Brain pericyte (primary cell): ENCODE data around the gene SUCO.
"Not testable (repeated sequence)": the region's sequence is repeated elsewhere in the genome, so short reads cannot be mapped to it uniquely, and the experiment has no call there.

ENCODE experiments used
- DNase-seq: peaks from one replicate; pipeline ENCODE4 v3.0.0-alpha.2; 2012; ENCODE audit warnings: low read depth, low spot score

SUCO gene

DNA sequence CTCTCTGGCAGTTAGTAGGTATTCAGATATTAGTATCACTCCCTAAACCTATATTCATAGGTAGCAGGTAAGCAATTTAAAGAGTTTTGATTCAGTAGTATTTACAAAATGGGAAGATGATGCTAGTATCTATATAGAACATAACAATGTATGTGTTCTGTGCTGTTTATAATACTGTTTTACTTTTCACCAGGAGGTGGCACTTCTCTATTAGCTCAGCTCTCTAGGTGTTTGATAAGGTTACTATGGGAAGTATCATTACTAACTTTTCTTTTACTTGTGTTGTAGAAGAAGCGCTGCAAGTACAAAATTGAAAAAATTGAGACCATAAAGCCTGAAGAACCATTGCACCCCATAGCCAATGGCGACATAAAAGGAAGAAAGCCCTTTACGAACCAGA lies 76.6 kb downstream of the SUCO start:
- no peak for DNase-seq

DNA sequence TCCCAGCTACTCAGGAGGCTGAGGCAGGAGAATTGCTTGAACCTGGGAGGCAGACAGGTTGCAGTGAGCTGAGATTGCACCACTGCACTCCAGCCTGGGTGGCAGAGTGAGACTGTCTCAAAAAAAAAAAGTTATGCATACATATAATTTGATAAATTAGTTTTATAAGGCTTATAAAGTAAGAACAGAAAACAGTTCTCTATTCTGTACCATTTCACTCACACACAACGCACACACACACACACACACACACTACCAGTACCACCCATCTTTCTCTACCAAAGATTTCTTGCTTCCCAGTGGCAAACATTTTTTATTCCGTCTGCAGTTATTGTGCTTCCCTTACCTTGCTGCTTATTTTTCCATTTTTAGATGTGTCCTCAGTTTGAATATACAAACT lies 79.5 kb downstream of the SUCO start:
- DNase-seq, result no peak

DNA sequence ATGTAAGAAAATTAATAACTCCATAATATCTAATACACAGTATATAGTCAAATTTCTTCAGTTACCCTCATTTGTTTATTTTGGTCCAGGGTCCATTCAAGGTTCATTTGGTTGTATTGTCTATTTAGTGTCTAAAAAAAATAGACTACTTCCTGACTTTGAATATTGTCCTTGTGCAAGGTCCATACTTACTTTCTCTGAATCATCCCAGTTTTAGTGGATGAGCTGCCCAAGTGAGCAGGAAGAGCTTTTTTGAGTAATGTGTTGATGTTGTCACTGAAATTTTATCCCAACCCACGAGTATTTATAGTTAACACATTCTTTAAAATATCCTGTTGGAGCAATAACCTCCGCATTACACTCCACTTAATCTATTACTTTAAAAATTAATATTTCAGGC lies 80.3 kb downstream of the SUCO start:
- no peak for DNase-seq

DNA sequence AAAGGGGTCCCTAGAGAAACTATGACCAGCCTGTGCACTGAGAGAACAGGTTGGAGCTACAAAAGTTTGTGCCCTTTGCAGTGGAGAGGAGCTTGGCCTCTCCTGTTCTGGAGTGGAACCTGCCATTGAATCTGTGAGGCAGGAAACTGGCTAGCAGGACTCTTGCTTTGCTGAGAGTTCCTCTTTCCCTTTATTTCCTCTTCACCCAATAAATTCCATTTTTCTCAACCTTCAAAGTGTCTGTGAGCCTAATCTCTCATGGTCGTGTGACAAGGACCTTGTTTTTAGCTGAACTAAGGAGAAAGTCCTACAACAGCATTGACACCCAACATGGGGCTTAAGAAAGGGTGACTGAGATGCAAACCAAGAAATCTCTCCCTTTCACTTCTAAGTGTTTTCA lies 83.2 kb downstream of the SUCO start:
- DNase-seq, result no peak

DNA sequence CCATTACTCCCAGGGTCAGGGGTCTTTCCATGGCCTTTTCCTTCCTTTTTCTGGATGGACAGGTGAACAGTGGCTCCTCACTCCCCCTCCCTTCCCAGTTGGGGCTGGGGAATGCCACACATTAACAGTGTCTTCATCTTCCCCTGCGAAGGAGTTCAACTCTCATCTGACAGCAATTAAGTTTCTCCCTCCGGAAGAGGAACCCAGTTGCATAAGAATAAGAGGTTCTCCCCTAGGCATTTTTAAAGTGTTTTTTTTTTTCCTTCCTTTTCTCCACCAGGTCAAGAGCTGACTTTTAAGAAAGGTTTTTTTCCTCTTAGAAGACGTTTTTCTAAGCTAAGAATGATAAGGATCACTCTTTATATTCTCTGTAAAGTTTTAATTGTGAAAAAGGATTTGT lies 83.7 kb downstream of the SUCO start:
- DNase-seq, result no peak

DNA sequence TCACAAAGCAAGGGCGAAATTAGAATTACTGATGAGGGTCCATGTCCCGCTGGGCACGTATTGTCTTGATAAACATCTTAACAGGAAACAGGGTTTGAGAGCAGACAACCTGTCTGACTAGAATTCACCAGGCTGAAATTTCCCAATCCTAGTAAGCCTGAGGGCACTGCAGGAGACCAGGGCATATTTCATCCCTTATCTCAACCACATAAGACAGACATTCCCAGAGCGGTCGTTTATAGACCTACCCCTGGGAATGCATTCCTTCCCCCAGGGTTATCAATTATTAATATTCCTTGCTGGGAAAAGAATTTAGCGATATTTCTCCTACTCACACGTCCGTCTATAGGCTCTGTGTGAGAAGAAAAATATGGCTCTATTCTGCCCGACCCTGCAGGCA lies 87.7 kb downstream of the SUCO start:
- DNase-seq, result not testable (repeated sequence)

DNA sequence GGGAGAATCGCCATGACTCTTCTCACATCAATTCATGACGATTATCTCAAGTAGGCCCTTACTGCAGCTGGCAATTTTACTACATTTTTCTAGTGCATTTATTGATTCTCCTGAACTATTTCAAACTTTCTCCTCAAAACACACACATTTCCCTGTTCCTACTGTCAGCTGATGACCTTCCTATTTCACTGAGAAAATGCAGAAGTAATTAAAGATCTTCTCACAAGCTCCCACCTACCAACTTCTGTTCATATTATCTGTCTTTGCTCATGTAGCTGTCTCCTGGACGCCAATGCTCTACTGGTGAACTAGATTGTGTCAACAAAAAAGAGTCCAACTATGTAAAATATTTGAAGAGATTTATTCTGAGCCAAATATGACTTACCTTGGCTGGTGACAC lies 89.6 kb downstream of the SUCO start:
- no peak for DNase-seq

DNA sequence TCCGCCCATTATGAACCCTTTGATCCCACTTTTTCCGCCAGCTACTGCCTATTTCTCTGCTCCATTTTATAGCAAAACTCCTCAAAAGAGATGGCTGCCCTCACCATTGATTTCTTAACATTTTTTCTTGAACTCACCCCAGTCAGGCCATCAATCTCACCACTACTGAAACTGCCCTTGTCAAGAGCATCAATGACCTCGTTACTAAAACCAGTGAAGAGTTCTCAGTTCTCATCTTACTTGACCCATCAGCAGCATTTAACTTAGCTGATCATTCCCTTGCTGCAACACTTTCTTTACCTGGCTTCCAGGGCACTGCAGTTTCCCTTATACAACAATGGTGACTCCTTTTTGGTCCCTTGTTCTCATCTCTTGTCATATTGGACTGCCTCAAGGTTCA lies 90.8 kb downstream of the SUCO start:
- no peak for DNase-seq

DNA sequence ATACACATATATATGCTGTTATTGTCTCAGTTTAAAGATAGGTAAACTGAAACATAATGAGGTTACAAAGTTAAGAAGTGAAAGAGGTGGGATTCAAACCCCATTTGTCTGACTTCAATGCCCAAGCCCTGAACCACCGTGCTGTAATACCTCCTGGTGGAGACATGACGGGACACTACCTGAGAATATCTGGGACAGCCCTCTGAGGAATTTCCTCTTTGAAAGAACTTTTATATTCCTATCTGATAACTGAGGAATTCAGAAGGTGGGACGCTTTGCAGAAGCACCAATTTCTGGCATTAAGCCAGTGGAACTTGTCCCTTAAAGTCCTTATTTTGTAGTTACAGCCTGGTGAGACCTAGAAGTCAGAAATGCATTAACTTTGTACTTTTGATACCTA lies 93.9 kb downstream of the SUCO start:
- no peak for DNase-seq

DNA sequence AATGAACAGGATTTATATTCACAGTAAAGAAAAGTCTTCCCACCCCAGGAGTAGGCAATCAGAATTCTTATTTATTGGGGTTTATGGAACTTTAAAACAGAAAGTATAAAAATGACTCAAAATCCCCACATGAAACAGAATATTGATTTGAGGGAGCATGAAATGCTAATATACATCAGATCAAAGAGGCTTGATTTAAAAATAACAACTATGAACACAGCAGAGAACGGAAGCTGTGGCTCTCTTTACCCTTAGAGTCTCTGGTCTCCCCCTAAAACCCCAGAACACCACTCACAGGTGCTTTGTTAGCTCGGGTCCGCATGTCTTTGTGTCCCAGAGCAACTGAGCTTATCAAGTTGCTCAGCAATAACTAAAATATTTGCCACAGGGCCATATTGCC lies 94.8 kb downstream of the SUCO start:
- no peak for DNase-seq

DNA sequence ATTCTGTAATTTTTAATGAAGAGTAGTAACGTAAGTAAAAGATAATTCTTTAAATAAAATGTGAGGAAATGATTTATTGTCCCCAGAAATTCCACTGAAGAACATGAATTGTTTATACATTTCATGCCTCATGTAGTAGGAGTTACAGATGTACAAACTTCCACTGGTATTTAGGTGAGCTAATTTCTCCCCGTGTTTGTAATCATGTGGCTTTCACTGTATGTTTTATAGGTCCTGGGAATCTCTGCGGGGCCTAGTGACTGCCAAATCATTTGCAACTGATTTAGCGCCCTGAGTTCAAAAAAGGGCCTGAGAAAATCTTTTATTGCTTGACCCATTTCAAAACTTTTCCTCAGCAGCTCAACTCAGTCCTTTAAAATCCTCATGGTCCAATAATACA lies 95.5 kb downstream of the SUCO start:
- no peak for DNase-seq

DNA sequence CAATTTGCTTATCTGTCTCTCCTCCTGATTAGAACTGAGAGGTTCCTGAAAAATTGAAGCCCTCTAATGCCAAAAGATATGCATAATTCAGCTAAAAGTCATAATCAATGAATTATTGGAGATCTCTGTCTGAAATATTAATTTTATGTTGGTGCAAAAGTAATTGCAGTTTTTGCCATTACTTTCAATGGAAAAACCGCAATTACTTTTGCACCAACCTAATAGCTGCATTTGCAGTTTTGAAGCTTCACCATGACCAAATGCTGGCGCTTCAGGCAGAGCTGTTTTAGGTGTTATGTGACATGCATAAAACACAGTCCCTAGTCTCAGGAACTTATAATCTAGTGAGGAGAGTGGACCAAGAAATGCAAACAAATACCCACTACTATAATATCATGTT lies 96.2 kb downstream of the SUCO start:
- DNase-seq, result no peak

DNA sequence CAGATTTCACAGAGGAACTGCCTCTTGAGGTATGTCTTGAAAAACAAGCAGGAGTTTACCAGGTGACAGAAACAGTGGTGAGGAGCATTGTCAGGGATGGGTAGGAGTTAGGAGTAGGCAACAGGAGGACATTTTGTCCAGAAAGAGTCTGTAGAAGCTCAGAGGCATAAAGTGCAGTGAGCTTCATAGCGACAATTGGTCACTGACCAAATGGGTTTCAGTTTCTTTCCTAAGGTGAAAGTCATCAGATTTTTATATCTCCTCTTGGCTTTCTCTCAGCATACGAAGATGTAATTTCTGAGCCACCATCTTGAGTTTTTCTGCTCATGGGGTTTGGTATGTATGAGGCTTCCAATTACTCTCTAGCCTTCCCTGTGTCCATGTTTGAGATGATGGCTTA lies 96.7 kb downstream of the SUCO start:
- DNase-seq, result no peak

DNA sequence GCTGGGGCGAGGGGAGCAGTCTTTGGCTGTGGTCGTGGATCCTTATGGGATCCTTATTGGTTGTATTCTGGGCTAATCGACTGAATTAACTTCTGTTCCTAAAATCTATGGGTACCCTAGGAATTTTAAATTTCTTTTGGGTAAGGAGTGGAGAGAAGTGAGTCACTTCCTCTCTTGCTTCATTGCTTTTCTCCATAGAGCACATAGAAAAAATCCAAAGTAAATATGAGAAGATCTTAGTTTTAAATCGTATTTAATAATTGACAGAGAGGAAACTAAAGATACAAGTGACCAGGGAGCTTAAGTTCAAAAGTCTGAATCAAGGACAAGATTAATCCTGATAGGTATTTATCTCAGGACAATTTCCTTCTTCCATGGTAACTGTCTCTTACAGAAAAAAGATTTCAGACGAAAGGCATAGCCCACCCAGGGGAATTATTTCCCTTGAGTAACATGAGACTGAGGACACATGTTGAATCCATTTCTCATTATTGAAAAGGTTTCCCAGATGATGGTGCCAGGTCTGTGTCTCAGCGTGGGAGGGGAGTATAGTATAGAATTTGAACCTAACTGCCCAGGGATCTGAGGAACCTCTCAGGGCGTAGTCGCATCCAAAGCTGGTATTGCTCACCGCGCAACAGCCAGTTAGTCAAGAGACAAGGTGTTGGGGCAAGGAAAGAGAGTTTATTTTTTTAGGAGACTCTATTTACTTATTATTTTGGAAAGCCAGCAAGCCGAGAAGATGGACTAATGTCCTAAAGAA lies 97.3 kb downstream of the SUCO start:
- DNase-seq, result no peak

DNA sequence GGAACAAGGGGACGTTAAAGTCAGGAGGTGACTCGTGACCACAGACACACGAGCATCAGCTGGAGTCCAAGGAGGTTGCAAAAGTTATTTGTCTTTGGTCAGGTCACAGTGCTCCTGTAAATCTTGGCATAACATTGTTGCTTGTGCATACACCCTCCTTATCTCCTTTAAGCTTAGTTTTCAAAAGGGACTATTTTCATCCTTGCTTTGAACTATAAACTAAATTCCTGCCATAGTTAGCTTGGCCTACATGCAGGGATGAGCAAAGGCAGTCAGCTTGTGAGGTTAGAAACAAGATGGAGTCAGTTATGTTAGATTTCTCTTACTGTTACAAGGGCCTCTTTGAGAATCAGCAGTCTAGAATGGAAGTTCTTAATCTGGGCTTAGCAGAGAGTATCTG lies 97.9 kb downstream of the SUCO start:
- no peak for DNase-seq

DNA sequence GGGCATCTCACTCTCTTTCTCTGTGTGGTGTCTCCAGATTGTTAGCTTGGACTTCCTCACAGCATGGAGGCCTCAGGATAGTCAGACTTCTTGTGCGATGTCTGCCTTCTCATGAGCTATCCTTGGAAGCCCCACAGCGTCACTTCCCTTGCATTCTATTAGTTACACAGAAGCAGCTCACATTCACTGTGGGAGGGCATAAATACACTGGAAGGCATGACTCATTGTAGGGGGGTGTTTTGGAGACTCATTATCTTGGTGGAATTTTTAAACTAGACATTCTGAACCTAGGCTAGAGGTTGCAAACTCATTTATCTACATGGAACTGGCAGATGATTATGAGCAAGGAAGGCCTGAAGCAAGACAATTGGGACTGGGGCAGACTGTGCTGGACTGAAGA lies 104.6 kb downstream of the SUCO start:
- DNase-seq, result no peak

DNA sequence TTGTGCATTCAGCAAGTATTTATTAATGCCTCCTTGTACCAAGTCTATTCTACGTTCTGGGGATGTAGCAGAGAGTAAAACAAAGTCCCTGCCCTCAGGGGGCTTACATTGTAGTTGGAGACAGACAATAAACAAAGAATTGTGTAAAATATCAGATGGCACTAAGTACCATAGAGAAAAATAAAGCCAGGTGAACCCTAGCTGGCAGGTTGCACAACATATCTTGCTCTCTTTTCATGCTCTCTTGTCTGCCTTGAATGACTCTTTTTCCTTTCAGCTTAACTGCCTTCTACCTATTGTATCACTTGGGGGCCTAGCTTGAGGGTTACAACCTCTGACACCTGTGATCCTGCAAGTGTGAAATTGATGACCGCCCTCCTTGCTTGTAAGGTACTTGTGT lies 105.3 kb downstream of the SUCO start:
- no peak for DNase-seq

DNA sequence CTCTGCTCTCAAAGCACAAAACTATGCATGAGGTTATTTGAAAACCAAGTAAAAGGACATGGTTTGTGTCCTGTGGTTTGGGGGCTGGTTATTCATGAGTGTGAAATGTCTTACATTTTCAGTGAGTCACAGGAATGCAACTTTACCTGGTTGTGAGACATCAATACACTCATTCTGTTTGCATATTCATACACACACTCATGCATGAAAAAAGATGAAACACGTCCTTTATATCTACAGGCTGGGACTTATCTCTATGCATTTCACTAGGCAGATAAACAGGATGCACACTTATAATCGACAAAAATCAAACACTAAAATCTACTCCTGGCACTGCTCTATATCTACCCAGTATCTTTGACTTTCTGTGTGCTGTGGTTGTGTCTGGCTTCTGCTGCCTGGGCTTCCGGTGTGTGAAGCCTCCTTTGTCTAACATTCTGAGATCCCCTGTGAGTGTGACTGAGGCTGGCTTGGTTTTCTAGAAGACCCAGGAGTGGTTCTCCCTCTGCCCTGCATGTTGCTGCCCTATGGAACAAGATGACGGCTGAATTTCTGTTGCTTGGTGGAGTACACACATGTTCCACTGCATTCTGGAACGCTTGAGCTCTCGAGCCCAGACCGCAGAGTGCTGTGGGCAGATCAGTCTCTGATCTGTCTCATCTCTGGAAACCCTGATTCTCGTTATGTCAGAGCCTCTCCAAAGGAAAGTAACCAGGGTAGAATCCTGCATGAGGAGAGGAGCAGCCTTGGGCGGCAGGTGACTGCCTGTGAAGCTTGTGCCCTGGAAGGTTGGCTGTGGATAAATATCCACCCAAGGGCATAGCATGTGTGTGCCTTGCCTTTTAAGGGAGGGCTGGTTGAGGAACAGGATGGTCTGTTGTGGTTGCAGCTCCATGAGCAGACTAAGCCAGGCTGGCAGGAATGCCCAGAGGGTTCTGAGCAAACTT lies 106.2 kb downstream of the SUCO start:
- DNase-seq, result no peak

DNA sequence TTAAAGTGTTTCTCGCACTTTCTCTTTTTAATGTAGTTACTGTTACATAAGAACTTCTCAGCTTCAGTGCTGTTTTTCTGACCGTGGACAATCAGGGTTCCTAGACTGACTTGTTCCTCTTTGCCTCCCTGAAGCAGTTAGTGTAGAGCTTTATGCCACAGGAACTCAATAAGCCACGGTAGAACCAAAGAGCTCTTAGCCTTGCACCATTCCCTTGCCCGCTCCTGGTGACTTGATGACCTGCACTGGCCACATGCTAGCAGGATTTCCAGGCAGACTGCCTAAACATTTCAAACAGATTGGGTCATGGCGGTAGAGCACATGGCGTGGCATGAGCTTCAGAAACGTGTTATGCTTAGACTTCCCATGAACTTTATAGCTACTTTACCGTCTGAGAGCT lies 107.2 kb downstream of the SUCO start:
- no peak for DNase-seq

DNA sequence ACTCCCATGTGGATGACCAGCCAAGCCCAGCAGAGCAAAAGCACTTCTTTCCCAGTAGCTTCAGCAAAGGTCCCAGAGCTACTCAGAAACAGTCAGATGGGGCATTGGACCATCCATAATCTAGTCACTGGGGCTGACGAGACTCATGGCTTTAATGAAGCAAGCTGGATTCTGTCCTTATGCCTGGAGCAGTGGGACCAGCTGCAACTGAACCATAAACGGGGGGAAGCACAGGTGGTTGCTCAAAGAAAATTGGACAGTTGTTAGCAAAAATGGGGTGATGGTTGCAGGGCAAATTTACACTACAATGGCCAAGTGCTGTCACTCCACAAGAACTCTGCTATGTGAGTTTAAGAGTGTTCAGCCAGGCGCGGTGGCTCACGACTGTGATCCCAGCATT lies 108.5 kb downstream of the SUCO start:
- DNase-seq, result no peak

DNA sequence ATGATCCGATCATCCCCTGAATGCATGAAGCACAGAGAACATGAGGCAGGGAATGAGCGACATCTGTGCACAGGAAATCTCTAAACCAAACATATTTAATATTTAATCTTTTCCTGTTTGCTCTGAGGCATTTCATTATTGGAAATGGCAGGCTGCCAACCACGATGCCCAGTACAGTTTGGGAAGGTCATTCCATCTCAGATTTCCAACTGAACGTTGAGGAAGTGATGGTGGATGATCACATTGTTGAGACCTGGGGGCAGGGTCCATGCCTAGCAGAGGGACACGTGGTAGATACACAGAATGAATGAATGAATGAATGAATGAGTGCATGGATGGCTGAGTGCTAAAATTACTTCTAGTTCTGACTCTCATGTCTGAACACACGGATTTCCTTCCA lies 110.0 kb downstream of the SUCO start:
- no peak for DNase-seq

DNA sequence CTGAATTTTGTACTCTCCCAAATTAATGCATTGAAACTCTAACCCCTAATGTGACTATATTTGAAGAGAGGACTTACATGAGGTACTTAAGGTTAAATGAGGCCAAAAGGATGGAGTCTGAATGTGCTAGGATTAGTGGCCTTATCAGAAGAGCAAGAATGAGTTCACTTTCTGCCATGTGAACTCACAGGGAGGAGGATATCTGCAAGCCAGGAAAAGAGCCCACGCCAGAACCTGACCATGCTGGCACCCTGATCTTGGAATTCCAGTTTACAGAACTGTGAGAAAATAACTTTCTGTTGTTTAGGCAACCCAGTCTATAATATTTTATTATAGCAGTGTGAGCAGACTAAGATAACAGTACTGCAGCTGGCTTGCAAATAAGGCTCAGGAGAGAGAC lies 113.7 kb downstream of the SUCO start:
- no peak for DNase-seq

DNA sequence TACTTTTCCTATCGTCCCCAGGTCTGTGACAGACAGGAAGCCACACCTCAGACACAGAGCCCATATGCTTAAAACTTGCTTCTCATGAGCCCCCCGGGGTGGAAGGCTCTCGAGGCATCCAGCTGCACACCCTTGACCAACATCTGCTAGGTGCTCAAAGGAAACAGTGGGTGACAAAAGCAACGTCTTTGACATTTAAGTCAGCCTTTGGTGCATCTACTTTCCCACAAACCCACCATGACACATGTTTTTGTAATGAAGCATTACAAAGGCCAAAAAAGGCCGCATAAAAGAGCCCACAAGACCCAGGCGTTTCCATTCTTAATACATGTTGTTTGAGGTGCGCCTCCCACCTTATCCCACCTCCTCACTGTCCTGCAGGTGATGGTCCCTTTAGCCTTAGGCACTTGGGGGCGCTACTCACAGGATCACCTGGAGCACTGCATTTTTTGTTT lies 114.2 kb downstream of the SUCO start:
- DNase-seq, result no peak
